Suprapubic skin (tissue), 4 donors: ENCODE measurements around the gene ACOT4.

Experiments
- CTCF ChIP-seq, 2 donors: fragments of 200-600 bp in 1 of 2; fragments of 450-650 bp in 1 of 2; sonication (generic) in 1 of 2; IDR thresholded peaks; one replicate each; pipeline ENCODE4 v1.5.1; 2016 to 2019; ENCODE audit warnings: antibody characterized with exemption in 2 of 2, mild to moderate bottlenecking in 1 of 2, moderate library complexity in 1 of 2
- EP300 ChIP-seq: sonication (generic); formaldehyde crosslinking; IDR thresholded peaks from one replicate; pipeline ENCODE4 v1.6.1; 2017; ENCODE audit warnings: antibody characterized with exemption
- POLR2A ChIP-seq, 2 donors: fragments of 450-650 bp; IDR thresholded peaks; one replicate each; pipeline ENCODE4 v1.6.1; 2017; ENCODE audit warnings: antibody characterized with exemption in 2 of 2, mild to moderate bottlenecking in 2 of 2, moderate library complexity in 2 of 2
- POLR2AphosphoS5 ChIP-seq, 3 donors: sonication (generic); formaldehyde crosslinking; IDR thresholded peaks; one replicate each; pipeline ENCODE4 v1.6.1; 2017; ENCODE audit warnings: antibody characterized with exemption in 3 of 3

- TF ChIP-seq CTCF (IDR thresholded peaks at IDR 0.05) (no peak), POLR2A (IDR thresholded peaks at IDR 0.05) (no peak), POLR2AphosphoS5 (IDR thresholded peaks at IDR 0.05) (no peak), EP300 (no peak)
Measured at GRCh38 chr14:73588695-73589094, 3.0 kb upstream of the ACOT4 start.
